ENCODE measurements around the gene GRM1. TPM values are rescaled to one million over a fixed set of nuclear protein-coding genes. Genes with fewer than 3 reads are reported as not detected.

GRM1 gene
- total RNA-seq, 2 experiments from 2014 or later = not detected

DNA sequence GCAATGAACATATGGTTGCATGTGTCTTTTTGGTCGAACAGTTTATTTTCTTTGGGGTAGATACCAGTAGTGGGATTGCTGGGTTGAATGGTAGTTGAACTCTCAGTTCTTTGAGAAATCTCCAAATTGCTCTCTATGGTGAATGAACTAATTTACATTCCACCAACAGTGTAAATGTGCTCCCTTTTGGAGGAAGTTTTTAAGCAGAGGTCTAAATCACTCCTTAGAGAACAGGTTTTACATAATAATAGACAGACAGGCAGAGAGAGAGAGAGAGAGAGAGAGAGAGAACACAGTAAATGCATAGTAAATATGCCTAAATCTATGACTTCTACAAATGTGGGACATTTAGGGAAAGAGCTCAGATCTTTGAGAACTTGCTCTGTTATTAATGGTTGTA is 37.6 kb downstream of the GRM1 start:
- peaks cover 2% of the 10 kb centered on the region for H3K9me3 Mint-ChIP-seq
- peaks cover 6% of the 10 kb centered on the region for H3K27me3 Mint-ChIP-seq
- H3K4me3 Mint-ChIP-seq = no peak overlapping the region
- H3K27ac Mint-ChIP-seq = no peak overlapping the region
- H3K4me1 Mint-ChIP-seq = no peaks in the 10 kb centered on the region
- H3K36me3 Mint-ChIP-seq = no peaks in the 10 kb centered on the region
- no peak for DNase-seq

- no peak overlapping the region for H3K27ac Mint-ChIP-seq
- H3K36me3 Mint-ChIP-seq = no peaks in the 10 kb centered on the region
- no peaks in the 10 kb centered on the region for H3K9me3 Mint-ChIP-seq
- DNase-seq = no peak
- no peaks in the 10 kb centered on the region for H3K4me1 Mint-ChIP-seq
- H3K27me3 Mint-ChIP-seq = no peaks in the 10 kb centered on the region
- no peak overlapping the region for H3K4me3 Mint-ChIP-seq
These were observed 42.9 kb downstream of the GRM1 start for GRCh38 chr6:146071781-146072180.

DNA sequence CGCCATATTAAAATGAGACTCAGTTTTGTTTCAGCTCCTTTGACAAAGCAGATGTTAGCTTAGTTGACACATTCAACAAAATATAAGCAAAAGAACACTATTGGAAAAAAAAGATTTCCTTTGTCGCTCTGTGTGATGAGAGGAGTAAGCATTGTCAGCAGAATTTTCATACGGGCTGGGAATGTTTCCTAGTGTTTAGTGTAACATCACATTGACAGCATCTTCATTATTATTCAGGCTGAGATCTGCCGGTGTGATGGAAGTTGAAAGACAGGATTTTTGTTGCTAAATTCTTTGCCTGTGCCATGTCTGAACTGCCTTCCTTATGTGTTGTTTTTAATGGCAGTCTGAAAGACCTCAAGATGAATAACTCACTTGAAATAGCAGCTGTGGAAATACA is 49.1 kb downstream of the GRM1 start:
- H3K4me3 Mint-ChIP-seq = no peak overlapping the region
- no peak overlapping the region for H3K27ac Mint-ChIP-seq
- H3K27me3 Mint-ChIP-seq = peaks cover 4% of the 10 kb centered on the region
- H3K4me1 Mint-ChIP-seq = no peaks in the 10 kb centered on the region
- H3K9me3 Mint-ChIP-seq = peaks cover 2% of the 10 kb centered on the region
- no peak for DNase-seq
- H3K36me3 Mint-ChIP-seq = no peaks in the 10 kb centered on the region

DNA sequence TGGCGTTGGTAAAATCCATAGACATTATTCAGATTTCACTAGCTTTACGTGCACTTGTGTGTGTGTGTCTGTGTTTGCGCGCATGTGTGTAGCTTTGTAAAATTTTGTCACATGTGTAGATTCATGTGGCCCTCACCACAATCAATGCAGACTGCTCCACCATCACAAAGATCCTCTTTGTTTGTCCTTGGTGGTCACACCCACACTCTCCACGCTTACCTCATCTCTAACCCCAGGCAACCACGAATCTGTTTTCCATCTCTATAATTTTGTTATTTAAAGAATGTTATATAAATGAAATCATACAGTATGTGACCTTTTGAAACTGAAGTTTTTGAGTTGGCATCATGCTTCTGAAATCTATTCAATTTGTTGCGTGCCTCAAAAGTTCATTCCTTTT is 58.5 kb downstream of the GRM1 start:
- Mint-ChIP-seq H3K4me1 (no peaks in the 10 kb centered on the region), H3K36me3 (no peaks in the 10 kb centered on the region), H3K9me3 (peaks cover 2% of the 10 kb centered on the region), H3K27me3 (peaks cover 5% of the 10 kb centered on the region), H3K4me3 (no peak overlapping the region), H3K27ac (no peak overlapping the region)
- no peak for DNase-seq

GRCh38 chr6:146090474-146090873 is 61.6 kb downstream of the GRM1 start:
- no peaks in the 10 kb centered on the region for H3K36me3 Mint-ChIP-seq
- no peak for DNase-seq
- H3K4me3 Mint-ChIP-seq = no peak overlapping the region
- no peaks in the 10 kb centered on the region for H3K4me1 Mint-ChIP-seq
- H3K9me3 Mint-ChIP-seq = no peaks in the 10 kb centered on the region
- no peak overlapping the region for H3K27ac Mint-ChIP-seq
- H3K27me3 Mint-ChIP-seq = peaks cover 5% of the 10 kb centered on the region

- no peaks in the 10 kb centered on the region for H3K27me3 Mint-ChIP-seq
These were observed 64.3 kb downstream of the GRM1 start for GRCh38 chr6:146092961-146093686.

DNA sequence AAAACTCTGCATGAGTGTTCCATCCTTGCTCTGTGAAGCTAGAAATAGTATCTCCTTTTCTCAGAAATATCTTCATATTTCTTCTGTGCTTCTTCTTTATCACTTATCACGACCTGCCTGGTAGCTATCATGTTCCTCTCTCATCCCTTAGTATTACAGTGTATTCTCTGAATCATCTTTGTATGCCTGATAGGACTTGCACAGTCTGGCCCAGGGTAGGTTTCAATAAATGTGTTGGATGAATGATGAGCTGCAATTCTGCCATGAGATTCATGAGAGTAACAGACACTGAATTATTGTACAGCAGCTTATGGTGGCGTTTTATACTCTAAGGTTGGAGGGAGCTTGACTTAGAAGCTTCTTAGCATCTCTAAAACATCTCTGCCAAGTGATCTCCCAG is 66.6 kb downstream of the GRM1 start:
- Mint-ChIP-seq H3K4me1 (no peaks in the 10 kb centered on the region), H3K4me3 (no peak overlapping the region), H3K27ac (no peak overlapping the region), H3K9me3 (no peaks in the 10 kb centered on the region), H3K27me3 (no peaks in the 10 kb centered on the region), H3K36me3 (no peaks in the 10 kb centered on the region)
- DNase-seq = no peak

More at GRCh38 chr6:146092961-146093686, 64.3 kb downstream of the GRM1 start:
- Mint-ChIP-seq H3K4me3 (no peak overlapping the region), H3K36me3 (no peaks in the 10 kb centered on the region), H3K27ac (no peak overlapping the region), H3K4me1 (no peaks in the 10 kb centered on the region), H3K9me3 (no peaks in the 10 kb centered on the region)
- no peak for DNase-seq

- Mint-ChIP-seq H3K4me1 (no peaks in the 10 kb centered on the region), H3K27ac (no peak overlapping the region), H3K36me3 (no peaks in the 10 kb centered on the region), H3K9me3 (no peaks in the 10 kb centered on the region), H3K27me3 (peaks cover 4% of the 10 kb centered on the region), H3K4me3 (no peak overlapping the region)
- DNase-seq = no peak
These were observed 68.7 kb downstream of the GRM1 start for GRCh38 chr6:146097586-146097985.

DNA sequence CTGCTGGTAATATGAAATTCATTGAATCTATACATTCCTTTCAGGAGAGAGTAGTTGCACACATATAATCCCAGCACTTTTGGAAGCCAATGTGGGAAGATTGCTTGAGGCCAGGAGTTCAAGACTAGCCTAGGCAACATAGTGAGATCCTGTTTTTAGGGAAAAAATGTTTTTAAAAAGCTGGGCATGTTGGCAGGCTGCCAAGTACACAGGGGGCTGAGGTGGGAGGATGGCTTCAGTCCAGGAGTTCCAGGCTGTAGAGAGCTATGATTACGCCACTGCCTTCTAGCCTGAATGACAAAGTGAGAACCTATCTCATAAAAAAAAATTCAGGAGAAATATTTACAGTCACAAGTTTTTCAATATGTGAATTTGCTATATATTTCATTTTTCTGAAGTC is 71.9 kb downstream of the GRM1 start:
- no peak for DNase-seq
- no peak overlapping the region for H3K4me3 Mint-ChIP-seq
- no peaks in the 10 kb centered on the region for H3K36me3 Mint-ChIP-seq
- H3K27ac Mint-ChIP-seq = no peak overlapping the region
- H3K27me3 Mint-ChIP-seq = peaks cover 4% of the 10 kb centered on the region
- no peaks in the 10 kb centered on the region for H3K4me1 Mint-ChIP-seq
- H3K9me3 Mint-ChIP-seq = no peaks in the 10 kb centered on the region

DNA sequence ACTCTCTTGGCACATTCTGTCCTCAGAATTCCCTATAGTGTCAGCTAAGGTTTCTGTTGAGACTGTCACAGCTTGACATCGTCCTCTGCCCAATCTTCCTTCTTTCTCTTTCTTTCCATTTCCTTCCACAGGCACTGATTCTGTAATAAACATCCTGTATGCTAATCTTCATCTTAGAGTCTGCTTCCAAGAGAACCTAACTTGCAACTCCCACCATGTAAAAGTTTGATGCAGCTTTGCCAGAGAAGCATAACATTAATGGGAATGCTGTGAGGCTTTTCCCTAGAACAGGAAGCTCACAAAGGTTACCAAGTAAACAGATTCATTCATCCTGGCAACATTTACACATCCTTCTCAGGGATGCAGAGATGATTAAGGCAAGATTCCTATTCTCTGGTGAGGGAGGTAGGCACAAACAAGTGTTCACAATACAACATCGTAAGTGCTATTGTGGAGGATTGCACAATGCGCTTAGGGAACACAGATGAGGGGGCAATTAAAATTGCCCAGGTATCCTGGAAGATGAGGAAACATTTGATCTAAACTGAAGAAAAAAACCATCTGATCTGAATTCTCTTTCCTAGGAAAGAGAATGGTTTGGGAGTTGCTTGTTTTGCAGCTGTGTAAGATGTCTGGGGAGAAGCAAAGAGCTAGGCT is 74.7 kb downstream of the GRM1 start:
- H3K27me3 Mint-ChIP-seq = peaks cover 4% of the 10 kb centered on the region
- DNase-seq = no peak
- H3K9me3 Mint-ChIP-seq = peaks cover 3% of the 10 kb centered on the region
- H3K4me3 Mint-ChIP-seq = no peak overlapping the region
- no peaks in the 10 kb centered on the region for H3K36me3 Mint-ChIP-seq
- H3K4me1 Mint-ChIP-seq = no peaks in the 10 kb centered on the region
- H3K27ac Mint-ChIP-seq = no peak overlapping the region

DNA sequence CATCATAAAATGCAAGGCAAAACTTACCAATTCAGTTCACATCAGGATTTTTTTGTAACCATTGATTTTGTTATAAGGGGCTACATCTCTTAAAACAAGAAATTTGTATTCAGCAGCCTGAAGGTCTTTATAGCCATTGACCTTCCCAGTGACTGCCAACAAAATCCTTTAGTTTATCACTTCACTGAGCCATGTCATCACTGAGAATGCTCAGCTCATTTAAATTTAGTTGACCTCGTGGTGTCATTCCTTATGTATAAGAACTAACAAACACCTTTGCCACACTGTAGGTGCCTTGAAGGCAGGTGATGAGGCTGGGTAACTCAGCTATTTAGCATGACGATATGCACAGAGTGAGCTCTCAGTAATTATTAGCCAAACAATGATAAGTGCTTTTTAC is 77.7 kb downstream of the GRM1 start:
- DNase-seq = no peak
- peaks cover 7% of the 10 kb centered on the region for H3K9me3 Mint-ChIP-seq
- peaks cover 7% of the 10 kb centered on the region for H3K27me3 Mint-ChIP-seq
- H3K27ac Mint-ChIP-seq = no peak overlapping the region
- H3K36me3 Mint-ChIP-seq = no peaks in the 10 kb centered on the region
- H3K4me3 Mint-ChIP-seq = no peak overlapping the region
- H3K4me1 Mint-ChIP-seq = no peaks in the 10 kb centered on the region

DNA sequence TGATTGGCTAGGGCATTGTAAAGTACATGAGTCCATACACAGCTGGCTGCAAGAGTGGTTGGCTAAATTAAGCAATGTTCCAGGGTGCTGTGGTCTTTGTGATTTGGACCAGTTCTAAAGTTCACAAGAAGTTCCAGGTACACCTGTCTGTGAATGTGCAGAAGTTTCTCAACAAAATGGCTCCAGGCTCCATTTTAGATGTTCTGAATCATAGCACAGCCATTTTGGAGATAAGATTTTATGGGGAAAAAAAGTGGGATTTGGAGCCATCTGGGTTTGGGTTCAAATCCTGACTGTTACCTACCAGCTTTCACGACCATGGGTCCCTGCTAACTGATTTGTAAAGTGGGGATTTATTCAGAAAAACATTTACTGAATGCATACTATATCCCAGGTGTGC is 82.1 kb downstream of the GRM1 start:
- Mint-ChIP-seq H3K9me3 (peaks cover 7% of the 10 kb centered on the region), H3K36me3 (no peaks in the 10 kb centered on the region), H3K27ac (no peak overlapping the region), H3K4me1 (no peaks in the 10 kb centered on the region), H3K27me3 (peaks cover 3% of the 10 kb centered on the region), H3K4me3 (no peak overlapping the region)
- DNase-seq = no peak

DNA sequence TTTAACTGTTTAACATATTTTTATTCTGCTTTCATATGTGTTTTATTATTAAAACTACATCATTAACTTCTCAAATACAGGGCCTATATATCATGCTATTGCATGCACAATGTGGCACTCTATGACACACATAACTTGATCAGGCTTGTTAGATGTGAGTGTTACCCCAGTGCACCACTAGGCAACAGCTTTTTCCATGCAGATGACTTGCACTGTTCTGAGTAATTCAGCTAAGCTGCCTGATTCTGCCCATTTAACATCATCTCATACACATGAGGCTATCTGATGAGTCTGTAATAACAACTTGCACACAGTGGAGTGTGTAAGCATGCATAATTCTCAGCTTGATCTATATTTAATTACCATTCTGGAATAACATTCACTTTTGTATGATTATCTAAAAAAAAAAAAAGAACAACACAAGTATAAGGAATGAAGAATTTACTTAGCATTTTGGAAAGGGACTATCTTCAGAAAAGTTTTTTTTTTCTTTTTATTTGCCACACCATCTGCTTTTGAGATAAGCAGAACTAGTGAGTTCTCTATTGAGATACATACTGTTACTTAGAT is 83.1 kb downstream of the GRM1 start:
- H3K9me3 Mint-ChIP-seq = peaks cover 7% of the 10 kb centered on the region
- DNase-seq = no peak
- no peak overlapping the region for H3K4me3 Mint-ChIP-seq
- H3K36me3 Mint-ChIP-seq = no peaks in the 10 kb centered on the region
- H3K27ac Mint-ChIP-seq = no peak overlapping the region
- H3K4me1 Mint-ChIP-seq = no peaks in the 10 kb centered on the region
- H3K27me3 Mint-ChIP-seq = peaks cover 3% of the 10 kb centered on the region

DNA sequence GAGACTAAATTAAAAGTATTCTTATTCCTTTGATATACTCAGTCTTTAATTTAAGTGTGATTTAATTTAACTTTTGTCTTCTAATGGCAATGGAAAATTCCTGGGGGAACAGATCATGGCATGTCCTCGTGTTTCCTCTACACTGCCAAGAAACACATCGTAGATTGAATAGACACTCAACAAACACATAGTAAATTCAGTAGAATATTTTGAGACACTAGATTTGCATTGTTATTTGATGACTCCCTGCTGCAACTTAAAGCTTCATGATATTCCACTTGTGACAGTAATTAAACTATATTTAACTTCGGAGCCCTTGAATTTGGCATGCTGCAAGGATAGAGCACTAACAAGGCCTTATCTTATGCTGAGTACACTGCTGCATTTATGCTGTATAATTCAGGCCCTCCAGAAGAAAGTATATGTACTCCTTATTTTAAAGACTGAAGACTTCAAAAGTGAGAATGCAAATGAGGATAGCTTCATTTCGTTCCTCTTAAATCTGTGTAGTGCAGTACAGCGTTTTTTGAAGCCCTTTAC is 84.3 kb downstream of the GRM1 start:
- no peak overlapping the region for H3K4me3 Mint-ChIP-seq
- H3K36me3 Mint-ChIP-seq = no peaks in the 10 kb centered on the region
- H3K27ac Mint-ChIP-seq = no peak overlapping the region
- H3K9me3 Mint-ChIP-seq = peaks cover 7% of the 10 kb centered on the region
- DNase-seq = no peak
- peaks cover 3% of the 10 kb centered on the region for H3K27me3 Mint-ChIP-seq
- no peaks in the 10 kb centered on the region for H3K4me1 Mint-ChIP-seq

GRCh38 chr6:146123616-146124015 is 94.8 kb downstream of the GRM1 start:
- H3K36me3 Mint-ChIP-seq = no peaks in the 10 kb centered on the region
- no peak overlapping the region for H3K27ac Mint-ChIP-seq
- no peaks in the 10 kb centered on the region for H3K4me1 Mint-ChIP-seq
- DNase-seq = no peak
- H3K9me3 Mint-ChIP-seq = no peaks in the 10 kb centered on the region
- no peak overlapping the region for H3K4me3 Mint-ChIP-seq
- H3K27me3 Mint-ChIP-seq = peaks cover 4% of the 10 kb centered on the region
